ENCODE measurements around the gene MYBL2.

The MYBL2 gene

DNA sequence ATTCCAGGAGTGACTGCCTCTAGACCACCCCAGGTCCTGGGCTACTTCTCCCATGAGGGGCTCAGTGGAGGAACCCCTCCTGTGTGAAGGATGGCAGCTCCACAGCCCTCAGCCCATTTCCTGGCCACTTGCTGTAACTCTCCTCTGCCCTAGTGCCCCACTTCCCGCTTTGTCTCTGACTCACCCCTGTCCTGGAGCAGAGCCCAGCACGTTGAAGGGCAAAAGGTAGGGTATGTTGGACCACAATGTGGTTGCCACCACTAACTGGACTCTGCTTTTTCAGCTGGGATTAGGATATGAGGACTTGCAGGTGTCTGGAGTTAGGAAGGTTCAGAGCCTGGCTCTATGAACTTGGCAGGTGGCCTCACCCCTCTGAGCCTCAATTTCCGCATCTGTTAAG lies 2.4 kb downstream of the MYBL2 start:
- no peak overlapping the region for H3K27ac ChIP-seq
- H3K4me3 ChIP-seq: no peak overlapping the region
- TF ChIP-seq, protein P1, sequence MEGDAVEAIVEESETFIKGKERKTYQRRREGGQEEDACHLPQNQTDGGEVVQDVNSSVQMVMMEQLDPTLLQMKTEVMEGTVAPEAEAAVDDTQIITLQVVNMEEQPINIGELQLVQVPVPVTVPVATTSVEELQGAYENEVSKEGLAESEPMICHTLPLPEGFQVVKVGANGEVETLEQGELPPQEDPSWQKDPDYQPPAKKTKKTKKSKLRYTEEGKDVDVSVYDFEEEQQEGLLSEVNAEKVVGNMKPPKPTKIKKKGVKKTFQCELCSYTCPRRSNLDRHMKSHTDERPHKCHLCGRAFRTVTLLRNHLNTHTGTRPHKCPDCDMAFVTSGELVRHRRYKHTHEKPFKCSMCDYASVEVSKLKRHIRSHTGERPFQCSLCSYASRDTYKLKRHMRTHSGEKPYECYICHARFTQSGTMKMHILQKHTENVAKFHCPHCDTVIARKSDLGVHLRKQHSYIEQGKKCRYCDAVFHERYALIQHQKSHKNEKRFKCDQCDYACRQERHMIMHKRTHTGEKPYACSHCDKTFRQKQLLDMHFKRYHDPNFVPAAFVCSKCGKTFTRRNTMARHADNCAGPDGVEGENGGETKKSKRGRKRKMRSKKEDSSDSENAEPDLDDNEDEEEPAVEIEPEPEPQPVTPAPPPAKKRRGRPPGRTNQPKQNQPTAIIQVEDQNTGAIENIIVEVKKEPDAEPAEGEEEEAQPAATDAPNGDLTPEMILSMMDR (IDR thresholded peaks at IDR 0.05): no peak
- DNase-seq (ENCODE audit: low spot score): no peak

GRCh38 chr20:43670423-43670822 lies 3.5 kb downstream of the MYBL2 start:
- no peak for DNase-seq (ENCODE audit: low spot score)
- H3K4me3 ChIP-seq: no peak overlapping the region
- TF ChIP-seq, protein P1 (IDR thresholded peaks at IDR 0.05): no peak
- no peak overlapping the region for H3K27ac ChIP-seq

DNA sequence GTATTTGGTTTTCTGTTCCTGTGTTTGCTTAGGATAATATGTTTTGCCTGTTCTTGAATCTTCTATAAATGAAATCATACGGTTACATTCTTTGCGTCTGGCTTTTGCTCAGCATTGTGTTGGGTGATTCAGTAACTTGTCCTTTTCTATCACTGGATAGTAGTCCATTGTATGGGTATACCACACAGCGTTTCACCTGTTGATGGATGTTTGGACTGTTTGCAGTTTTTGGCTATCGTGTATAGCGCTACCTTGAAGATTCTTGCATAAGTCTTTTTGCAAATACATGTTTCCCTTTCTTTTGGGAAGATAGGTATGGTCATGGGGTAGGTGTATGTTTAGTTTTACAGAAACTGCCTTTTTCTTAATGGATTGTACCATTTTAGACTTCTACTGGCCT lies 9.5 kb downstream of the MYBL2 start:
- no peak overlapping the region for H3K27ac ChIP-seq
- TF ChIP-seq, protein P1 (IDR thresholded peaks at IDR 0.05): no peak

DNA sequence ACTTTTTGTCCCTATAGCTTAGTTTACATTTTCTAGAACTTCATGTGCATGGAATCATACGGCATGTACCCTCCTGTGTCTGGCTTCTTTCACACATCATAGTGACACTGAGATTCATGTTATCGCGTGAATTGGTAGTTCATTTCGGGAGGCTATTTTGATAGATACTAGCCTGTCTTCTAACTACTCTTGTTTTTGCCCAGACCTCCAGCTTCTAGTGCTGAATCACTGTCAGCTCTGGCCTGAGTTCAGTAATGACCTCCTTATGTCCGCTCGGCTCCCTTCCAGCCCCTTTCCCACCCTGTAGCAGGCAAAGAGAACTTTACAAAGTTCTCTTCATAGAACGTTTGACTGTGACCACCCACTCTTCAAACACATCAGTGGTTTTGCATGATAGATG lies 14.1 kb downstream of the MYBL2 start:
- TF ChIP-seq, protein P1 (IDR thresholded peaks at IDR 0.05): no peak
- no peak overlapping the region for H3K27ac ChIP-seq
- no peak overlapping the region for H3K4me3 ChIP-seq
- no peak for DNase-seq (ENCODE audit: low spot score)

More for the DNA sequence above, 9.5 kb downstream of the MYBL2 start:
- no peak overlapping the region for H3K4me3 ChIP-seq
- DNase-seq (ENCODE audit: low spot score): no peak

GRCh38 chr20:43681468-43681942 lies 14.6 kb downstream of the MYBL2 start:
- H3K4me3 ChIP-seq: no peak overlapping the region
- no peak for DNase-seq (ENCODE audit: low spot score)
- H3K27ac ChIP-seq: no peak overlapping the region
- TF ChIP-seq, protein P1 (IDR thresholded peaks at IDR 0.05): no peak

DNA sequence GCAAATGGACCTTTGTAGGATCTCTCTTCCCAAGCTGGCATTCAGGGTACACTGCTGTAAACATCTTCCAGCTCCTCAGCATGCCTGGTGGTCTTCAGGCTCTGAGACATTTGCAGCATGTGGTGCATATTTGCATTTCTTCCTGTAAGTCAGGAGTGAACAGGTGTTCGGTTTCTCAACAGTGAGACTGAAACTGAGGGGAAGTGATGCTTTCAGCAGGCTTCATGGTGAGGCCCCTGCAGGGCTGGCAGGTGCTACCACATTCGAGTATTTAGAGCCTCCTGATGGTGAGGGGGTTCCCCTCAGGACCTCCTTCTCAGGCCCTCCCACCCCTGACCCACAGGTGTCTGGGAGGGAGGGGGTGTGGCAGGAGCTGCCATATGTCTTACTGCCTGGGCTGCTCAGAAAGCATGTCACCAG lies 15.1 kb downstream of the MYBL2 start:
- H3K4me3 ChIP-seq: no peak overlapping the region
- DNase-seq (ENCODE audit: low spot score): no peak
- no peak overlapping the region for H3K27ac ChIP-seq
- TF ChIP-seq, protein P1 (IDR thresholded peaks at IDR 0.05): no peak

- DNase-seq (ENCODE audit: low spot score): no peak
- H3K27ac ChIP-seq: no peak overlapping the region
- no peak overlapping the region for H3K4me3 ChIP-seq
- TF ChIP-seq, protein P1 (IDR thresholded peaks at IDR 0.05): no peak
These were observed 15.5 kb downstream of the MYBL2 start for GRCh38 chr20:43682446-43682845.
